Measurements from ENCODE around the gene LSM12. TPM values are rescaled to one million over a fixed set of nuclear protein-coding genes. Genes with fewer than 3 reads are reported as not detected.

The LSM12 gene
- total and polyA plus RNA-seq, 2 of the 8 experiments (the other 6 are each of a cell fraction or from before 2014, with no cell fraction given) = 69.8 to 142 TPM

GRCh38 chr17:44074231-44074910 is 7.9 kb upstream of the LSM12 start (continued):
- TF ChIP-seq, protein P1, sequence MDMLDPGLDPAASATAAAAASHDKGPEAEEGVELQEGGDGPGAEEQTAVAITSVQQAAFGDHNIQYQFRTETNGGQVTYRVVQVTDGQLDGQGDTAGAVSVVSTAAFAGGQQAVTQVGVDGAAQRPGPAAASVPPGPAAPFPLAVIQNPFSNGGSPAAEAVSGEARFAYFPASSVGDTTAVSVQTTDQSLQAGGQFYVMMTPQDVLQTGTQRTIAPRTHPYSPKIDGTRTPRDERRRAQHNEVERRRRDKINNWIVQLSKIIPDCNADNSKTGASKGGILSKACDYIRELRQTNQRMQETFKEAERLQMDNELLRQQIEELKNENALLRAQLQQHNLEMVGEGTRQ (IDR thresholded peaks at IDR 0.05; ENCODE audit: low read length) = no peak
- no peak for TF ChIP-seq CTBP2 (IDR thresholded peaks at IDR 0.05; ENCODE audit: borderline replicate concordance, insufficient read depth, insufficient read length, low read length)
- TF ChIP-seq MAFK (IDR thresholded peaks at IDR 0.05; ENCODE audit: low read depth, low read length) = no peak
- no peak for TF ChIP-seq PHF8 (conservative IDR thresholded peaks at IDR 0.05; ENCODE audit: low read depth, low read length)
- no peak for TF ChIP-seq BCL11A (IDR thresholded peaks at IDR 0.05; ENCODE audit: low read depth in 2 of 2, low read length in 2 of 2)

Measured in H1 (cell line).